GM23338 (cell line): Measurements from ENCODE around the gene SCAF4. TPM values are rescaled to one million over a fixed set of nuclear protein-coding genes. Genes with fewer than 3 reads are reported as not detected.

Experiments
- ATAC-seq: fragments of 200-7000 bp; cut with Tn5 transposase; 3 replicates; pipeline ENCODE4 v1.9.1; 2020
- DNase-seq: peaks from one replicate; pipeline ENCODE4 v3.0.0-alpha.2; 2015; ENCODE audit warnings: low spot score
- H2AFZ ChIP-seq: fragments of 200-600 bp; sonication (generic); 2 replicates; pipeline ENCODE4 v1.8.0; 2016; ENCODE audit warnings: antibody characterized with exemption, mild to moderate bottlenecking, moderate library complexity
- H3F3A ChIP-seq: fragments of 200-600 bp; sonication (generic); replicated peaks from 2 replicates; pipeline ENCODE4 v1.8.0; 2017; ENCODE audit warnings: antibody characterized with exemption, mixed run types, low read depth
- H3K27ac ChIP-seq: fragments of 200-600 bp; sonication (generic); 2 replicates; pipeline ENCODE4 v1.6.1; 2016; ENCODE audit warnings: low read depth
- H3K27me3 ChIP-seq: fragments of 200-600 bp; sonication (generic); 2 replicates; pipeline ENCODE4 v1.8.0; 2016; ENCODE audit warnings: mild to moderate bottlenecking, mixed run types, moderate library complexity; ENCODE audit not compliant: insufficient read depth
- H3K36me3 ChIP-seq: fragments of 200-600 bp; sonication (generic); 2 replicates; pipeline ENCODE4 v1.8.0; 2016; ENCODE audit warnings: mild to moderate bottlenecking; ENCODE audit not compliant: insufficient read depth
- H3K4me1 ChIP-seq: fragments of 200-600 bp; sonication (generic); 2 replicates; pipeline ENCODE4 v1.8.0; 2016; ENCODE audit warnings: mild to moderate bottlenecking, moderate library complexity; ENCODE audit not compliant: insufficient read depth
- H3K4me2 ChIP-seq: fragments of 200-600 bp; sonication (generic); 2 replicates; pipeline ENCODE4 v1.7.1; 2017; ENCODE audit warnings: mixed run types
- H3K4me3 ChIP-seq: fragments of 200-600 bp; sonication (generic); 2 replicates; pipeline ENCODE4 v1.6.1; 2016; ENCODE audit warnings: mixed run types
- H3K79me2 ChIP-seq: fragments of 200-600 bp; sonication (generic); replicated peaks from 2 replicates; pipeline ENCODE4 v1.8.0; 2017; ENCODE audit warnings: mild to moderate bottlenecking; ENCODE audit not compliant: insufficient read depth
- H3K9me2 ChIP-seq: fragments of 200-600 bp; sonication (generic); 2 replicates; pipeline ENCODE4 v1.8.0; 2017; ENCODE audit not compliant: insufficient read depth
- H4K20me1 ChIP-seq: fragments of 200-600 bp; sonication (generic); replicated peaks from 2 replicates; pipeline ENCODE4 v1.8.0; 2017; ENCODE audit warnings: mild to moderate bottlenecking; ENCODE audit not compliant: insufficient read depth
- H3K27ac Mint-ChIP-seq: 2 replicates; pipeline ENCODE4 v1.8.0; 2020; ENCODE audit warnings: inconsistent platforms, mild to moderate bottlenecking, moderate library complexity, mixed read lengths
- H3K27me3 Mint-ChIP-seq: 3 replicates; pipeline ENCODE4 v1.8.0; 2022; ENCODE audit warnings: low read depth, mild to moderate bottlenecking, moderate library complexity, mixed read lengths, inconsistent platforms; ENCODE audit not compliant: insufficient read depth, poor library complexity
- H3K36me3 Mint-ChIP-seq: 3 replicates; pipeline ENCODE4 v1.8.0; 2021; ENCODE audit warnings: low read depth, mild to moderate bottlenecking, inconsistent platforms, moderate library complexity, mixed read lengths
- H3K4me1 Mint-ChIP-seq: 3 replicates; pipeline ENCODE4 v1.8.0; 2020; ENCODE audit warnings: mild to moderate bottlenecking, inconsistent platforms, mixed read lengths
- H3K4me3 Mint-ChIP-seq: 3 replicates; pipeline ENCODE4 v1.8.0; 2021; ENCODE audit warnings: moderate library complexity, mild to moderate bottlenecking, inconsistent platforms, mixed read lengths
- H3K9me3 Mint-ChIP-seq: 3 replicates; pipeline ENCODE4 v1.8.0; 2020; ENCODE audit warnings: moderate library complexity, mild to moderate bottlenecking, inconsistent platforms, mixed read lengths
- CREB1 ChIP-seq: fragments of 250-450 bp; sonication (Bioruptor Pico); IDR thresholded peaks from 2 replicates; pipeline ENCODE4 v1.5.0; 2020; ENCODE audit warnings: low read depth, mild to moderate bottlenecking, moderate library complexity
- EZH2 ChIP-seq: fragments of 200-600 bp; sonication (generic); IDR thresholded peaks from one replicate; pipeline ENCODE4 v1.8.0; 2017; ENCODE audit warnings: antibody characterized with exemption, mild to moderate bottlenecking, low read depth; ENCODE audit not compliant: unreplicated experiment
- EZH2phosphoT487 ChIP-seq: fragments of 200-600 bp; sonication (generic); IDR thresholded peaks from one replicate; pipeline ENCODE4 v1.8.1; 2018; ENCODE audit warnings: antibody characterized with exemption; ENCODE audit not compliant: unreplicated experiment
- JUNB ChIP-seq: IDR thresholded peaks from one replicate; pipeline ENCODE4 v1.6.1; 2016; ENCODE audit warnings: antibody characterized with exemption; ENCODE audit not compliant: unreplicated experiment
- NANOG ChIP-seq: IDR thresholded peaks from 2 replicates; pipeline ENCODE4 v1.6.1; 2016; ENCODE audit warnings: antibody characterized with exemption, borderline replicate concordance
- POLR2AphosphoS5 ChIP-seq: IDR thresholded peaks from 2 replicates; pipeline ENCODE4 v1.6.1; 2016; ENCODE audit warnings: antibody characterized with exemption, low read depth
- STAT1 ChIP-seq: IDR thresholded peaks from one replicate; pipeline ENCODE4 v1.6.1; 2016; ENCODE audit warnings: antibody characterized with exemption; ENCODE audit not compliant: unreplicated experiment
- ZNF114 ChIP-seq: fragments of 250-450 bp; sonication (Bioruptor Pico); IDR thresholded peaks from 2 replicates; pipeline ENCODE4 v1.5.0; 2020; ENCODE audit warnings: mild to moderate bottlenecking, moderate library complexity
- ZNF331 ChIP-seq: fragments of 250-450 bp; sonication (Bioruptor Pico); IDR thresholded peaks from 2 replicates; pipeline ENCODE4 v1.5.0; 2020; ENCODE audit warnings: low read depth, mild to moderate bottlenecking, moderate library complexity
- ZNF462 ChIP-seq: fragments of 250-450 bp; sonication (Bioruptor Pico); IDR thresholded peaks from 2 replicates; pipeline ENCODE4 v1.5.0; 2020; ENCODE audit warnings: mild to moderate bottlenecking, moderate library complexity
- polyA plus RNA-seq: library from polyadenylated mRNA; unstranded; fragments of >200 nt; fragmentation: Nextera tagmentation; extraction: Ambion mirVana; gene quantifications from 2 replicates; pipeline ENCODE4 v1.2.1, GENCODE V29; 2016
- total RNA-seq: library from RNA; depleted of rRNA; stranded (reverse); fragments of >200 nt; shearing (Covaris generic); gene quantifications from 2 replicates; pipeline ENCODE4 v1.2.3, GENCODE V29; 2014

Gene SCAF4
- total and polyA plus RNA-seq, 2 experiments from 2014 or later: 29.7 to 45.8 TPM

DNA sequence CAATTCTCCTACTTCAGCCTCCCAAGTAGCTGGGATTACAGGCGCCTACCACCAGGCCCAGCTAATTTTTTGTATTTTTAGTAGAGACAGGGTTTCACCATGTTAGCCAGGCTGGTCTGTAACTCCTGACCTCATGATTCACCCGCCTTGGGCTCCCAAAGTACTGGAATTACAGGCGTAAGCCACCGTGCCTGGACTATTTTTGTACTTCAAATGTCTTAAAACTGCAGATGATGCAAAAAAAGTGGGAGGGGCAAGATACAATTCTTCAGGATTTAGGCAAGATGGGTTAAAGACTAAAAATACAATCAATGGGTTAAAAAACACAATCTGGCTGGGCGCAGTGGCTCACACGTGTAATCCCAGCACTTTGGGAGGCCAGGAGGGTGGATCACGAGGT is 4.7 kb downstream of the SCAF4 start:
- no peak overlapping the region for H3K27ac Mint-ChIP-seq
- H3K9me3 Mint-ChIP-seq: no peaks in the 10 kb centered on the region
- ATAC-seq: no peak

DNA sequence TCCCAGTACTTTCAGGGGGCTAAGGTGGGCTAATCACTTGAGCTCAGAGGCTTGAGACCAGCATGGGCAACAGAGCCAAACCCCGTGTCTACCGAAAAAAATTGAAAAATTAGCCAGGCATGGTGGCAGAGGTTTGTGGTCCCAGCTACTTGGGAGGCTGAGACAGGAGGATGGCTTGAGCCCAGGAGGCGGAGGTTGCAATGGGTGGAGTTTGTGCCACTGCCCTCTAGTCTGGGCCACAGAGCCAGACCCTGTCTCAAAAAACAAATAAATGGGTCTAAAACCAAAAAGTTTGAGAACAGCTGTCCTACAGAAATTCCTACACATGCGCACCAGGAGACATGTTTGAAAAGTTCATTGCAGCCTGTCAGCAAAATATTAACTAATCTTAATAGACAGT is 5.5 kb downstream of the SCAF4 start:
- no peaks in the 10 kb centered on the region for H3K9me2 ChIP-seq
- H3F3A ChIP-seq: no peaks in the 10 kb centered on the region
- H3K9me3 Mint-ChIP-seq: no peaks in the 10 kb centered on the region
- H3K27me3 ChIP-seq: no peaks in the 10 kb centered on the region
- H3K4me3 Mint-ChIP-seq: no peak overlapping the region
- H2AFZ ChIP-seq: no peak overlapping the region
- no peak overlapping the region for H3K27ac Mint-ChIP-seq
- H3K27me3 Mint-ChIP-seq: peaks cover 6% of the 10 kb centered on the region
- peaks cover 43% of the 10 kb centered on the region for H3K4me1 ChIP-seq
- peaks cover 5% of the 10 kb centered on the region for H3K36me3 Mint-ChIP-seq
- no peak overlapping the region for H3K4me2 ChIP-seq
- peaks cover 34% of the 10 kb centered on the region for H3K4me1 Mint-ChIP-seq
- no peak overlapping the region for H3K4me3 ChIP-seq
- no peak overlapping the region for H3K27ac ChIP-seq
- H3K79me2 ChIP-seq: peaks cover 91% of the 10 kb centered on the region
- ATAC-seq (no peak), DNase-seq (no peak)
- no peak for TF ChIP-seq ZNF114 (CRISPR knock-in tag)
- TF ChIP-seq JUNB: no peak
- TF ChIP-seq EZH2: no peak
- no peak for TF ChIP-seq NANOG
- peaks cover 80% of the 10 kb centered on the region for H4K20me1 ChIP-seq
- H3K36me3 ChIP-seq: no peaks in the 10 kb centered on the region; the same call in 1 of the 2 replicates

More for the DNA sequence above, 4.7 kb downstream of the SCAF4 start:
- no peaks in the 10 kb centered on the region for H3K9me2 ChIP-seq
- TF ChIP-seq STAT1 (no peak), EZH2phosphoT487 (no peak)
- H3K27me3 Mint-ChIP-seq: peaks cover 6% of the 10 kb centered on the region
- peaks cover 27% of the 10 kb centered on the region for H3K4me1 Mint-ChIP-seq
- H3K4me1 ChIP-seq: peaks cover 36% of the 10 kb centered on the region
- peaks cover 87% of the 10 kb centered on the region for H3K79me2 ChIP-seq
- H3K36me3 Mint-ChIP-seq: peaks cover 5% of the 10 kb centered on the region
- no peak overlapping the region for H3K27ac ChIP-seq
- peaks cover 73% of the 10 kb centered on the region for H4K20me1 ChIP-seq
- no peak overlapping the region; the same call in 2 of the 3 replicates for H3K4me3 Mint-ChIP-seq
- no peak overlapping the region for H3K4me2 ChIP-seq
- H2AFZ ChIP-seq: no peak overlapping the region
- no peaks in the 10 kb centered on the region; the same call in 1 of the 2 replicates for H3K36me3 ChIP-seq
- no peak for DNase-seq
- no peaks in the 10 kb centered on the region for H3F3A ChIP-seq
- H3K27me3 ChIP-seq: no peaks in the 10 kb centered on the region
- no peak overlapping the region for H3K4me3 ChIP-seq

- Mint-ChIP-seq H3K4me3 (no peak overlapping the region), H3K27me3 (peaks cover 4% of the 10 kb centered on the region), H3K9me3 (no peaks in the 10 kb centered on the region), H3K4me1 (peaks cover 45% of the 10 kb centered on the region), H3K36me3 (peaks cover 5% of the 10 kb centered on the region), H3K27ac (no peak overlapping the region)
- H3K9me2 ChIP-seq: no peaks in the 10 kb centered on the region
- no peak for DNase-seq
- H2AFZ ChIP-seq: no peak overlapping the region
- peaks cover 52% of the 10 kb centered on the region for H3K4me1 ChIP-seq
- no peaks in the 10 kb centered on the region; the same call in 1 of the 2 replicates for H3K36me3 ChIP-seq
- H3K27ac ChIP-seq: no peak overlapping the region
- no peak overlapping the region for H3K4me3 ChIP-seq
- ATAC-seq: no peak
- no peaks in the 10 kb centered on the region for H3F3A ChIP-seq
- H3K27me3 ChIP-seq: no peaks in the 10 kb centered on the region
- peaks cover 100% of the 10 kb centered on the region for H3K79me2 ChIP-seq
- no peak overlapping the region for H3K4me2 ChIP-seq
- peaks cover 90% of the 10 kb centered on the region for H4K20me1 ChIP-seq
- TF ChIP-seq STAT1 (no peak), CREB1 (CRISPR knock-in tag) (no peak), JUNB (no peak), NANOG (no peak), ZNF462 (CRISPR knock-in tag) (no peak), EZH2 (no peak), ZNF114 (CRISPR knock-in tag) (no peak), POLR2AphosphoS5 (no peak), ZNF331 (CRISPR knock-in tag) (no peak), EZH2phosphoT487 (no peak)
Observed at GRCh38 chr21:31725202-31725839, 6.6 kb downstream of the SCAF4 start.
